Right atrium auricular region (tissue), 2 donors: ENCODE data around the gene ARL4C. TPM values are rescaled to one million over a fixed set of nuclear protein-coding genes. Genes with fewer than 3 reads are reported as not detected.

Source experiments
- DNase-seq: peaks from one replicate; pipeline ENCODE4 v3.0.0-alpha.2; 2019; ENCODE audit warnings: low spot score
- H3K27ac ChIP-seq, 2 donors: fragments of 200-600 bp; sonication (generic); 1 replicate in 1 of 2; 2 replicates in 1 of 2; pipeline ENCODE4 v1.5.1; 2016 to 2019
- H3K27me3 ChIP-seq, 2 donors: fragments of 200-600 bp; sonication (generic); one replicate each; pipeline versions ENCODE4 v1.5.1 to v1.6.0; 2017 to 2019
- H3K36me3 ChIP-seq: fragments of 200-600 bp; sonication (generic); one replicate; pipeline ENCODE4 v1.5.1; 2016
- H3K4me1 ChIP-seq, 2 donors: fragments of 200-600 bp; sonication (generic); one replicate each; pipeline versions ENCODE4 v1.5.1 to v1.6.0; 2017 to 2019
- H3K4me3 ChIP-seq, 2 donors: fragments of 200-600 bp; sonication (generic); 1 replicate in 1 of 2; 2 replicates in 1 of 2; pipeline ENCODE4 v1.5.1; 2017 to 2019; ENCODE audit warnings: mild to moderate bottlenecking in 1 of 2, moderate library complexity in 1 of 2
- H3K9me3 ChIP-seq, 2 donors: fragments of 200-600 bp; sonication (generic); one replicate each; pipeline ENCODE4 v1.5.1; 2019
- total RNA-seq, 2 donors: library from RNA; depleted of rRNA; stranded (reverse); fragments of >200 nt; gene quantifications; one replicate each; pipeline ENCODE4 v1.1.0, GENCODE V29; 2016
- TF ChIP-seq, protein P1 (sequence below), 2 donors: fragments of 200-600 bp; sonication (generic); IDR thresholded peaks; one replicate each; pipeline ENCODE4 v1.5.1; 2019; ENCODE audit warnings: antibody characterized with exemption in 2 of 2

The ARL4C gene
- total RNA-seq, 2 donors from 2014 or later: 3.1 to 3.4 TPM

DNA sequence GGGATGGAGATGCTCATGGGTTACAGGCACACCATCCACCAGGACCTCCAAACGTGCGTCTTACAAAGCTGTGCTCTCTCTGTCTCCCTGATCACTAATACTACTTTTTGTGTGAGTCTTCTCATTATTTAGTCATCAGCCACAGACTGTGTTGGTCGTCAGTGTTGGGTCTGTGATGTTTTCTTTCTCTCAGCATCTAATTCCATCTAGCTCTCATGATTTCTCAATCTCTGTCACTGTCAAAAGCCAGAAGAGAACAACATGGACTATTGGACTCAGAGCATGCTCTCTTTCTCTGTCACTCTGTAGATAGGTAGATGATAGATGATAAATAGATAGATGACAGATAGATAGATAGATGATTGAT lies 6.0 kb upstream of the ARL4C start:
- DNase-seq: no peak
- Histone ChIP-seq H3K4me1 (peaks cover 0 to under 1% of the 10 kb centered on the region in 2 donors), H3K4me3 (no peak overlapping the region), H3K27me3 (no peaks in the 10 kb centered on the region), H3K9me3 (no peaks in the 10 kb centered on the region), H3K36me3 (no peaks in the 10 kb centered on the region), H3K27ac (no peak overlapping the region)
- TF ChIP-seq, protein P1, sequence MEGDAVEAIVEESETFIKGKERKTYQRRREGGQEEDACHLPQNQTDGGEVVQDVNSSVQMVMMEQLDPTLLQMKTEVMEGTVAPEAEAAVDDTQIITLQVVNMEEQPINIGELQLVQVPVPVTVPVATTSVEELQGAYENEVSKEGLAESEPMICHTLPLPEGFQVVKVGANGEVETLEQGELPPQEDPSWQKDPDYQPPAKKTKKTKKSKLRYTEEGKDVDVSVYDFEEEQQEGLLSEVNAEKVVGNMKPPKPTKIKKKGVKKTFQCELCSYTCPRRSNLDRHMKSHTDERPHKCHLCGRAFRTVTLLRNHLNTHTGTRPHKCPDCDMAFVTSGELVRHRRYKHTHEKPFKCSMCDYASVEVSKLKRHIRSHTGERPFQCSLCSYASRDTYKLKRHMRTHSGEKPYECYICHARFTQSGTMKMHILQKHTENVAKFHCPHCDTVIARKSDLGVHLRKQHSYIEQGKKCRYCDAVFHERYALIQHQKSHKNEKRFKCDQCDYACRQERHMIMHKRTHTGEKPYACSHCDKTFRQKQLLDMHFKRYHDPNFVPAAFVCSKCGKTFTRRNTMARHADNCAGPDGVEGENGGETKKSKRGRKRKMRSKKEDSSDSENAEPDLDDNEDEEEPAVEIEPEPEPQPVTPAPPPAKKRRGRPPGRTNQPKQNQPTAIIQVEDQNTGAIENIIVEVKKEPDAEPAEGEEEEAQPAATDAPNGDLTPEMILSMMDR (IDR thresholded peaks at IDR 0.05): no peak

DNA sequence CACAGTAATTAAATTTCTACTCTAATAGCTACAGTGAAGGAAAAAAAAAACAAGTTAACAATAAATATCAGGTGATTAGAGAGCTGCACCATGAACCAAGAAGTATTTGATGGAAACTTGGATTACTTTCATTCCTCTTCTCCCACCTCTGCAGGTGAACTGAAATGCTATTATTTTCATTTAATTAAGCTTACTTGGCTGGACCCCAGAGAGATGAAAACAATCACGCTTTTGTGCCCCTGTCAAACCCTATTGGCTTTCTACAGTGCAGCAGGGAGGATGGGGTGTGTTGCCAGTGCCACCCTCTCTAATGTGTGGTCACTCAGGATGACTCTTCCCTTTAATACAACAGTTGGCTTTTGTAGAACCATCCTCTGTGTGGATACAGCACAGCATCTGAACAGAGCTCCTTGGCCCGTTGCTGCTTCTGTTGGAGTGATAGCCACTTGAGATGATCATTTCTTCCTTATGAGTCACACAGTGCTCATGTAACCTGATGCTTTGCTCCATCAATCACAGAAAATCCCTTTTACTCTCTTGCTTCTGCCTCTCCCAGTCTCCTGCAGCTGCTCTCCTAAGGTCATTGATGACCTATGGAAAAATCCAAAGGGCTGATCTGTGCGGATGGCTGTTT lies 5.5 kb upstream of the ARL4C start:
- Histone ChIP-seq H3K9me3 (no peaks in the 10 kb centered on the region), H3K4me1 (peaks cover 0 to 5% of the 10 kb centered on the region in 2 donors), H3K36me3 (no peaks in the 10 kb centered on the region), H3K27ac (no peak overlapping the region), H3K27me3 (no peaks in the 10 kb centered on the region), H3K4me3 (no peak overlapping the region)
- DNase-seq: no peak
- TF ChIP-seq, protein P1 (IDR thresholded peaks at IDR 0.05): no peak

DNA sequence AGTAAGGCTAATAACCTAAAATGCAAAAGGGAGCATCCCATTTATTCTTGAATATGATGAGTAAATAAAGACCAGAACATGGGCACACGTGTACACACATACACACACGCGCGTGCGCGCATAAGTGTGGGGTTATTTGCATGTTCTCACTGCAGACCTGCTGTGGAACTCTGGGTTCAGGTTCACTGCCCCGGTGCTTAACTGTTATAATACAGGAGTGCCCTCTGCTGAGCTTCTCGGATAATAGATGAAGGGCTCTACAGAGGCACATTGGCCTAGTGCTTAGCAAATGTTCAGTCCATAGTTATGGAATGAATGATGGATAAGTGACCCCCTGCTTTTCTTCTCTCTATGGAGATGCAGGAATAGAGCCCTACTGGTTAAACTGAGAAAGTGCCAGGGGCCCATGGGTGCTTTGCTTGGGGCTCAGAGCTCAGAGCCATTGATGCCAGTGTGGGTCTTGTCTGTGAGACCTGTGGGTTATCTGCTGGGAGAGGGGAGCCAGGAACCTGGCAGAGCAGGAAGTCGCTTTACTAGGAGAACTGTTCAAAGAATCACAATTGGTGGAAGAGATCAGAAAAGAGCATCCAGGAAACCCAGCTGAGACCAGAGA lies 3.6 kb upstream of the ARL4C start:
- Histone ChIP-seq H3K36me3 (no peaks in the 10 kb centered on the region), H3K27me3 (no peaks in the 10 kb centered on the region), H3K27ac (no peak overlapping the region), H3K4me1 (peaks cover 0 to 16% of the 10 kb centered on the region in 2 donors), H3K4me3 (no peak overlapping the region), H3K9me3 (no peaks in the 10 kb centered on the region)
- TF ChIP-seq, protein P1 (IDR thresholded peaks at IDR 0.05): peak; percentile 25 to 74
- DNase-seq: no peak

DNA sequence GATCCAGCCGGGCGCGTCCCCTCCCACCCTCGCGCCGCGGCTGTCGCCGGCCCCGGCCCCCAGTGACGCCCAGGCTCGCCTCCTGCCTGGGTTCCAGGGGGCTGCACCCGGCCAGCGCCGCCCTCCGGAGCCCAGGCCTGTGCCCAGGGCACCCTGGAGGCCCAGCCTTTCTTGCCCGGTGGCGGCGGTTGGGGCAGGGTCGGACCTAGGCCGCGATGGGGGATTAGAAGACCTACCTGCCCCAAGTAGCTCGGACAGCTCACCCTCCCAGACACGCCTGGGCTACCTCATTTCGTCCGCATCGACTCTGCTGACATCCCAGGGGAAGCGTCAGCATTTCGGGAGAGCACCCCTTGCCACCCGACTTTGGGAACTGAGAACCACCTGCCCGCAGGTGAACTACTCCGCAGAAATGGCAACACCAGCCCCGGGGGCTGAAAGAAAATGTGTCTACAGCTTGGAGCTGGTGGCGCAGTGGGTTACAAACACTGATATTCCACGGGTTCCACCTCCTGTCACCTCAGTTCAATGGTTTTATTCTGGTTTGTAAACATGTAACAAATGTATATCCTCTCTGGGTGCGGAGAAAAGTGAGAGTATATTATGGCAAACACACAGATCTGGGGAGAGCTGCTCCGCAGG lies 834 bp upstream of the ARL4C start:
- no peaks in the 10 kb centered on the region for H3K36me3 ChIP-seq
- H3K27me3 ChIP-seq: no peaks in the 10 kb centered on the region
- H3K27ac ChIP-seq: peak overlapping the region; percentile 75 to 86
- TF ChIP-seq, protein P1 (IDR thresholded peaks at IDR 0.05): no peak
- H3K4me3 ChIP-seq: peak overlapping the region; percentile 44 to 69
- H3K9me3 ChIP-seq: no peaks in the 10 kb centered on the region
- peaks cover 0 to 22% of the 10 kb centered on the region in 2 donors for H3K4me1 ChIP-seq
- no peak for DNase-seq

DNA sequence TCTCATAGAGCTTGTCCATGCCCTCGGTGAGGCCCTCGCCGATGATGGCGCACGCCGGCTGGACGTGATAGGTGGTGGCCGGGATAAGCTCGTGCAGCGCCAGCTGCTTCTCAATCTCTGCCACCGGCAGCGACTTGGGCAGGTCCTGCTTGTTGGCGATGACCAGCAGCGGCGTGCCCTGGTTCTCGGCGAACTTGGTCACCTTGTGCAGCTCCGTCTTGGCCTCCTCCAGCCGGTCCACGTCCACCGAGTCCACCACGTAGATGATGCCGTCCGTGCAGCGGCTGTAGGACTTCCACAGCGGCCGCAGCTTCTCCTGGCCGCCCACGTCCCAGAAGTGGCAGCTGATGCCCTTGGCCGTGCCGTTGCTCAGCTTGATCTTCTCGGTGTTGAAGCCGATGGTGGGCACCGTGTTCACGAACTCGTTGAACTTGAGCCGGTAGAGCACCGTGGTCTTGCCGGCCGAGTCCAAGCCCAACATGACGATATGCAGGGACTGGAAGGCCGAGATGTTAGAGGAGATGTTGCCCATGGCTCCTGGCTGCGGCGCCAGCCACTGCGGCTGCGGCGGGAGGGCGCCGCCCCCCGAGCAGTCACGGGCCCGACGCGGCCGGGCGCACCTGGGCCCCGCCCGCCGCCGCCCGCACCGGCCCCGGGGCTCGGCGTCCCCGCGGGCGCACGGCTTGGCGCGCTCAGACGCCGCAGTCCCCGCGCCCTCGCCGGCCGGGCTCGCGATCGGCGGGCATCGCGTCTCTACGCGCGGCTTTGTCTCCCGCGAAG lies 636 bp downstream of the ARL4C start:
- H3K27ac ChIP-seq: peak overlapping the region; percentile 69 to 78
- H3K36me3 ChIP-seq: no peaks in the 10 kb centered on the region
- no peaks in the 10 kb centered on the region for H3K27me3 ChIP-seq
- H3K4me3 ChIP-seq: peak overlapping the region; percentile 53 to 69
- peaks cover 0 to 22% of the 10 kb centered on the region in 2 donors for H3K4me1 ChIP-seq
- no peaks in the 10 kb centered on the region for H3K9me3 ChIP-seq
- DNase-seq: no peak
- TF ChIP-seq, protein P1 (IDR thresholded peaks at IDR 0.05): no peak
